PC-9 (cell line): ENCODE measurements around the gene GALNT1. TPM values are rescaled to one million over a fixed set of nuclear protein-coding genes. Genes with fewer than 3 reads are reported as not detected.

Source experiments
- BruUV-seq: library from RNA; stranded (reverse); fragments of 400-500 nt; replicated peaks from 2 replicates; lab custom pipeline; 2021; lab: Mats Ljungman, UMichigan
- CTCF ChIA-PET: fragments of 300-600 bp; sonication (Branson Sonifier 250); formaldehyde crosslinking; loops from one replicate; lab custom pipeline; 2022; ENCODE audit warnings: antibody characterized with exemption; lab: Charles Lee
- POLR2A ChIA-PET: fragments of 300-600 bp; sonication (Branson Sonifier 250); formaldehyde crosslinking; loops from one replicate; lab custom pipeline; 2022; ENCODE audit warnings: antibody characterized with exemption; ENCODE audit not compliant: unreplicated experiment; lab: Charles Lee
- DNase-seq, 2 experiments: peaks; one replicate each; pipeline versions ENCODE4 v3.0.0 to v3.0.0-alpha.2; 2015 to 2022; ENCODE audit warnings: mixed read lengths in 1 of 2
- H2AFZ ChIP-seq: fragments of 200-600 bp; sonication (generic); 2 replicates; pipeline ENCODE4 v1.8.1; 2017; ENCODE audit warnings: antibody characterized with exemption
- H3F3A ChIP-seq: fragments of 200-600 bp; sonication (generic); 2 replicates; pipeline ENCODE4 v1.8.1; 2017; ENCODE audit warnings: antibody characterized with exemption, mild to moderate bottlenecking, low read depth; ENCODE audit not compliant: insufficient read depth
- H3K27ac ChIP-seq: fragments of 200-600 bp; sonication (generic); 2 replicates; pipeline ENCODE4 v1.6.1; 2016; ENCODE audit warnings: mixed run types
- H3K27me3 ChIP-seq: fragments of 200-600 bp; sonication (generic); 2 replicates; pipeline ENCODE4 v1.6.1; 2016; ENCODE audit warnings: low read depth, mixed run types; ENCODE audit not compliant: insufficient read depth
- H3K36me3 ChIP-seq: fragments of 200-600 bp; sonication (generic); 2 replicates; pipeline ENCODE4 v1.6.1; 2016; ENCODE audit warnings: low read depth, mixed run types
- H3K4me1 ChIP-seq: fragments of 200-600 bp; sonication (generic); replicated peaks from 2 replicates; pipeline ENCODE4 v1.6.1; 2016; ENCODE audit warnings: mixed run types; ENCODE audit not compliant: insufficient read depth
- H3K4me2 ChIP-seq: fragments of 200-600 bp; sonication (generic); 2 replicates; pipeline ENCODE4 v1.6.1; 2017; ENCODE audit warnings: mixed run types
- H3K4me3 ChIP-seq: fragments of 200-600 bp; sonication (generic); 2 replicates; pipeline ENCODE4 v1.6.1; 2016; ENCODE audit warnings: mixed run types
- H3K79me2 ChIP-seq: fragments of 200-600 bp; sonication (generic); 2 replicates; pipeline ENCODE4 v1.6.1; 2017; ENCODE audit warnings: low read depth, mixed run types
- H3K9me2 ChIP-seq: fragments of 200-600 bp; sonication (generic); 2 replicates; pipeline ENCODE4 v1.8.1; 2017; ENCODE audit warnings: mild to moderate bottlenecking; ENCODE audit not compliant: insufficient read depth
- H3K9me3 ChIP-seq: fragments of 200-600 bp; sonication (generic); 2 replicates; pipeline ENCODE4 v1.8.1; 2016; ENCODE audit warnings: low read depth; ENCODE audit not compliant: insufficient read depth
- H4K20me1 ChIP-seq: fragments of 200-600 bp; sonication (generic); 2 replicates; pipeline ENCODE4 v1.8.1; 2017; ENCODE audit not compliant: insufficient read depth
- EZH2 ChIP-seq: fragments of 200-600 bp; sonication (generic); IDR thresholded peaks from 2 replicates; pipeline ENCODE4 v1.8.0; 2017; ENCODE audit warnings: antibody characterized with exemption, low read depth
- intact Hi-C: fragments of 100-400 bp; cut with micrococcal nuclease; formaldehyde crosslinking; loops from one replicate; pipeline ENCODE4 v1.10.0; 2022; ENCODE audit not compliant: unreplicated experiment
- total RNA-seq: library from RNA; stranded (reverse); gene quantifications from 2 replicates; pipeline ENCODE4 v1.2.3, GENCODE V29; 2021
- TF ChIP-seq, protein P1 (sequence below): fragments of 200-600 bp; sonication (generic); conservative IDR thresholded peaks from 2 replicates; pipeline ENCODE4 v1.6.1; 2017; ENCODE audit warnings: mixed run types, antibody characterized with exemption, mild to moderate bottlenecking, moderate library complexity

Gene GALNT1
- total RNA-seq, 1 experiment from 2014 or later = 88.9 TPM

GRCh38 chr18:35695384-35695783, 113.8 kb downstream of the GALNT1 start:
- Histone ChIP-seq H4K20me1 (no peaks in the 10 kb centered on the region), H3K27ac (no peak overlapping the region), H2AFZ (no peak overlapping the region), H3K79me2 (no peaks in the 10 kb centered on the region), H3K4me3 (no peak overlapping the region), H3K36me3 (no peaks in the 10 kb centered on the region), H3K4me2 (no peak overlapping the region), H3K27me3 (no peaks in the 10 kb centered on the region), H3F3A (no peaks in the 10 kb centered on the region), H3K9me2 (no peaks in the 10 kb centered on the region), H3K4me1 (no peaks in the 10 kb centered on the region), H3K9me3 (no peaks in the 10 kb centered on the region)
- BruUV-seq = no TSS peak
- no peak for DNase-seq
- no peak for TF ChIP-seq EZH2
- TF ChIP-seq, protein P1, sequence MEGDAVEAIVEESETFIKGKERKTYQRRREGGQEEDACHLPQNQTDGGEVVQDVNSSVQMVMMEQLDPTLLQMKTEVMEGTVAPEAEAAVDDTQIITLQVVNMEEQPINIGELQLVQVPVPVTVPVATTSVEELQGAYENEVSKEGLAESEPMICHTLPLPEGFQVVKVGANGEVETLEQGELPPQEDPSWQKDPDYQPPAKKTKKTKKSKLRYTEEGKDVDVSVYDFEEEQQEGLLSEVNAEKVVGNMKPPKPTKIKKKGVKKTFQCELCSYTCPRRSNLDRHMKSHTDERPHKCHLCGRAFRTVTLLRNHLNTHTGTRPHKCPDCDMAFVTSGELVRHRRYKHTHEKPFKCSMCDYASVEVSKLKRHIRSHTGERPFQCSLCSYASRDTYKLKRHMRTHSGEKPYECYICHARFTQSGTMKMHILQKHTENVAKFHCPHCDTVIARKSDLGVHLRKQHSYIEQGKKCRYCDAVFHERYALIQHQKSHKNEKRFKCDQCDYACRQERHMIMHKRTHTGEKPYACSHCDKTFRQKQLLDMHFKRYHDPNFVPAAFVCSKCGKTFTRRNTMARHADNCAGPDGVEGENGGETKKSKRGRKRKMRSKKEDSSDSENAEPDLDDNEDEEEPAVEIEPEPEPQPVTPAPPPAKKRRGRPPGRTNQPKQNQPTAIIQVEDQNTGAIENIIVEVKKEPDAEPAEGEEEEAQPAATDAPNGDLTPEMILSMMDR = no peak
- intact Hi-C loops = no loop called here
- CTCF ChIA-PET = no interaction called here
- POLR2A ChIA-PET = no interaction called here

DNA sequence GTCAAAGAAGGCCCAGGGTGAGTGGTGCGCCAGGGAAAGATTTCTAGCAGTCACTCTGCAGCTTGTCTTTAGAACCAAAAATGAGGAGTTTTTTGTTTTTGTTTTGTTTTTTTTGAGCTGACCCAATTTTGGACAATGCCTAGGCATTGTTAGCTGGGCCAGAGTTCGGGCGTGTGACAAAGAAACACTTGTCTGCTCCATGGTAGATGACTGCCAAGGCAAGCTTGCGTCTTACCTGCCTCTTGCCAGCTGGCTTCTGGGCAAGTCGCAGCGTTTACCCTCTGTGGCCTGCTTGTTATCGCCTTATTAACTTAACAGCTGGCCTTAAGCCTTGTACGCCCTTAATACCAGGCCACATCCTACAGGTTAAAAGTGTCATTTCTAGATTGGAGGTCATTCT, 114.3 kb downstream of the GALNT1 start:
- BruUV-seq = no TSS peak
- Histone ChIP-seq H2AFZ (no peak overlapping the region), H3K79me2 (no peaks in the 10 kb centered on the region), H3K4me1 (no peaks in the 10 kb centered on the region), H3K9me2 (no peaks in the 10 kb centered on the region), H3K36me3 (no peaks in the 10 kb centered on the region), H3K9me3 (no peaks in the 10 kb centered on the region), H4K20me1 (no peaks in the 10 kb centered on the region), H3K4me2 (no peak overlapping the region), H3K27me3 (no peaks in the 10 kb centered on the region), H3K27ac (no peak overlapping the region), H3F3A (no peaks in the 10 kb centered on the region), H3K4me3 (no peak overlapping the region)
- intact Hi-C loops = no loop called here
- no peak for TF ChIP-seq EZH2
- TF ChIP-seq, protein P1 = no peak
- DNase-seq = no peak
- POLR2A ChIA-PET = no interaction called here
- CTCF ChIA-PET = no interaction called here

GRCh38 chr18:35696307-35696706, 114.8 kb downstream of the GALNT1 start:
- BruUV-seq = no TSS peak
- intact Hi-C loops = no loop called here
- Histone ChIP-seq H3K4me2 (no peak overlapping the region), H3K27ac (no peak overlapping the region), H3K4me3 (no peak overlapping the region), H3K36me3 (no peaks in the 10 kb centered on the region), H3K9me2 (no peaks in the 10 kb centered on the region), H2AFZ (no peak overlapping the region), H3K27me3 (no peaks in the 10 kb centered on the region), H3K4me1 (no peaks in the 10 kb centered on the region), H3K9me3 (no peaks in the 10 kb centered on the region), H4K20me1 (no peaks in the 10 kb centered on the region), H3F3A (no peaks in the 10 kb centered on the region), H3K79me2 (no peaks in the 10 kb centered on the region)
- POLR2A ChIA-PET = no interaction called here
- CTCF ChIA-PET = no interaction called here
- no peak for DNase-seq
- TF ChIP-seq, protein P1 = no peak
- no peak for TF ChIP-seq EZH2
